HG02938 (cell line): ENCODE data around the gene PRDM13.
"Not testable (repeated sequence)": the region's sequence is repeated elsewhere in the genome, so short reads cannot be mapped to it uniquely, and the experiment has no call there.

Experiments used
- ATAC-seq: cut with Tn5 transposase; IDR thresholded peaks from one replicate; pipeline ENCODE4 v1.9.1; 2021; ENCODE audit warnings: mild to moderate bottlenecking, moderate library complexity; ENCODE audit not compliant: unreplicated experiment

PRDM13 gene

GRCh38 chr6:99622044-99622443, 15.4 kb downstream of the PRDM13 start:
- not testable (repeated sequence) for ATAC-seq

GRCh38 chr6:99629293-99629692, 22.7 kb downstream of the PRDM13 start:
- ATAC-seq = no peak

GRCh38 chr6:99637629-99638028, 31.0 kb downstream of the PRDM13 start:
- ATAC-seq = no peak

- ATAC-seq = not testable (repeated sequence)
Measured at GRCh38 chr6:99638358-99638757, 31.7 kb downstream of the PRDM13 start.

GRCh38 chr6:99641270-99641669, 34.6 kb downstream of the PRDM13 start:
- ATAC-seq = no peak

- ATAC-seq = no peak
Measured at GRCh38 chr6:99645986-99646385, 39.4 kb downstream of the PRDM13 start.

- not testable (repeated sequence) for ATAC-seq
Measured at GRCh38 chr6:99650091-99650571, 43.5 kb downstream of the PRDM13 start.

GRCh38 chr6:99660206-99660605, 53.6 kb downstream of the PRDM13 start:
- ATAC-seq = no peak

GRCh38 chr6:99661870-99662269, 55.2 kb downstream of the PRDM13 start:
- no peak for ATAC-seq

GRCh38 chr6:99662616-99663015, 56.0 kb downstream of the PRDM13 start:
- ATAC-seq = no peak
